Activated CD8-positive, alpha-beta memory T cell treated with anti-CD3 and anti-CD28 coated beads for 4 hours (primary cell): ENCODE measurements around the gene HDAC8.

ENCODE experiments used
- DNase-seq, 2 donors: peaks; one replicate each; pipeline ENCODE4 v3.0.0-alpha.2; 2020; ENCODE audit warnings: low read depth in 2 of 2

The HDAC8 gene

GRCh38 chrX:72381439-72382201 lies 191.0 kb downstream of the HDAC8 start:
- DNase-seq: no peak

- no peak for DNase-seq
These were observed 196.5 kb downstream of the HDAC8 start for GRCh38 chrX:72376124-72376523.

- no peak for DNase-seq
These were observed 199.5 kb downstream of the HDAC8 start for GRCh38 chrX:72373136-72373535.

GRCh38 chrX:72372735-72373134 lies 199.9 kb downstream of the HDAC8 start:
- no peak for DNase-seq

GRCh38 chrX:72371405-72371804 lies 201.2 kb downstream of the HDAC8 start:
- DNase-seq: no peak

- DNase-seq: no peak
These were observed 203.8 kb downstream of the HDAC8 start for GRCh38 chrX:72368796-72369195.

- DNase-seq: no peak
These were observed 205.1 kb downstream of the HDAC8 start for GRCh38 chrX:72367516-72367915.

GRCh38 chrX:72366701-72367454 lies 205.8 kb downstream of the HDAC8 start:
- DNase-seq: no peak

- no peak for DNase-seq
These were observed 206.5 kb downstream of the HDAC8 start for GRCh38 chrX:72366178-72366577.

GRCh38 chrX:72365126-72365525 lies 207.5 kb downstream of the HDAC8 start:
- no peak for DNase-seq

GRCh38 chrX:72360326-72360725 lies 212.3 kb downstream of the HDAC8 start:
- DNase-seq: no peak

GRCh38 chrX:72358313-72358712 lies 214.3 kb downstream of the HDAC8 start:
- DNase-seq: no peak

- no peak for DNase-seq
These were observed 219.9 kb downstream of the HDAC8 start for GRCh38 chrX:72352786-72353185.

GRCh38 chrX:72351606-72352334 lies 220.9 kb downstream of the HDAC8 start:
- DNase-seq: no peak

- no peak for DNase-seq
These were observed 223.5 kb downstream of the HDAC8 start for GRCh38 chrX:72349190-72349589.

- DNase-seq: no peak
These were observed 224.2 kb downstream of the HDAC8 start for GRCh38 chrX:72348247-72348979.

GRCh38 chrX:72347366-72347765 lies 225.3 kb downstream of the HDAC8 start:
- DNase-seq: no peak

GRCh38 chrX:72346302-72346949 lies 226.2 kb downstream of the HDAC8 start:
- DNase-seq: no peak

- DNase-seq: no peak
These were observed 232.0 kb downstream of the HDAC8 start for GRCh38 chrX:72340626-72341025.

GRCh38 chrX:72340041-72340440 lies 232.6 kb downstream of the HDAC8 start:
- DNase-seq: no peak

- no peak for DNase-seq
These were observed 242.5 kb downstream of the HDAC8 start for GRCh38 chrX:72330131-72330530.
